ENCODE results near the gene ZNF664. TPM values are rescaled to one million over a fixed set of nuclear protein-coding genes. Genes with fewer than 3 reads are reported as not detected.

The ZNF664 gene
- total and polyA plus RNA-seq, 9 of the 15 experiments (the other 6 are each of a cell fraction or from before 2014, with no cell fraction given), result 3.3 to 101 (median 63.6) TPM

- TF ChIP-seq GTF2B (IDR thresholded peaks at IDR 0.05; ENCODE audit: extremely low read depth, insufficient read length) (no peak), STAT5B (CRISPR knock-in tag; IDR thresholded peaks at IDR 0.05) (no peak), MCM5 (IDR thresholded peaks at IDR 0.05; ENCODE audit: low read depth) (no peak), HSF4 (CRISPR knock-in tag; IDR thresholded peaks at IDR 0.05; ENCODE audit: borderline replicate concordance) (no peak), JUNB (CRISPR knock-in tag; conservative IDR thresholded peaks at IDR 0.05) (no peak), MCM3 (IDR thresholded peaks at IDR 0.05) (no peak), POU5F1 (IDR thresholded peaks at IDR 0.05; ENCODE audit: borderline replicate concordance, low read depth, low read length, partially characterized antibody) (no peak), ZBTB11 (CRISPR knock-in tag; IDR thresholded peaks at IDR 0.05) (no peak), ZNF830 (CRISPR knock-in tag; IDR thresholded peaks at IDR 0.05) (no peak), ZNF511 (CRISPR knock-in tag; IDR thresholded peaks at IDR 0.05) (no peak), RBM14 (IDR thresholded peaks at IDR 0.05; ENCODE audit: borderline replicate concordance, insufficient read depth, low read depth, low read length) (no peak), SUPT5H (IDR thresholded peaks at IDR 0.05) (no peak), ID3 (CRISPR knock-in tag; IDR thresholded peaks at IDR 0.05) (no peak), ID3 (tag; IDR thresholded peaks at IDR 0.05) (no peak), LCOR (CRISPR knock-in tag; IDR thresholded peaks at IDR 0.05) (no peak), ZNF551 (CRISPR knock-in tag; IDR thresholded peaks at IDR 0.05) (no peak), MIER1 (IDR thresholded peaks at IDR 0.05; ENCODE audit: low read depth) (no peak), ZNF124 (CRISPR knock-in tag; IDR thresholded peaks at IDR 0.05) (no peak), HDAC1 (IDR thresholded peaks at IDR 0.05) (peak in 1 of 2 experiments; percentile 40; a peak in 1 of 4 replicates), HINFP (tag; conservative IDR thresholded peaks at IDR 0.05; ENCODE audit: low read depth) (no peak), THAP12 (CRISPR knock-in tag; IDR thresholded peaks at IDR 0.05) (no peak)
Observed at GRCh38 chr12:124030510-124030909, 57.5 kb downstream of the ZNF664 start (continued).
